DND-41 (cell line): ENCODE results near the gene PERM1.

Experiments
- ATAC-seq: fragments of 200-7000 bp; cut with Tn5 transposase; 3 replicates; pipeline ENCODE4 v1.9.1; 2021; ENCODE audit warnings: low read depth; ENCODE audit not compliant: insufficient read depth
- DNase-seq: peaks from one replicate; pipeline ENCODE4 v3.0.0-alpha.2; 2020
- H2AFZ ChIP-seq: 2 replicates; pipeline ENCODE4 v1.6.0; 2012; ENCODE audit warnings: low read depth, low read length
- H3K27ac ChIP-seq: 2 replicates; pipeline ENCODE4 v1.5.1; 2012; ENCODE audit warnings: low read length, inconsistent platforms
- H3K27me3 ChIP-seq: fragments of 200-600 bp; sonication (generic); 2 replicates; pipeline ENCODE4 v1.6.0; 2012; ENCODE audit warnings: low read length, mild to moderate bottlenecking, inconsistent platforms; ENCODE audit not compliant: insufficient read depth, poor library complexity
- H3K36me3 ChIP-seq: 2 replicates; pipeline ENCODE4 v1.5.1; 2012; ENCODE audit warnings: low read length, inconsistent platforms; ENCODE audit not compliant: insufficient read depth
- H3K4me1 ChIP-seq: 2 replicates; pipeline ENCODE4 v1.5.1; 2012; ENCODE audit warnings: mild to moderate bottlenecking, low read length; ENCODE audit not compliant: insufficient read depth
- H3K4me2 ChIP-seq: 2 replicates; pipeline ENCODE4 v1.6.0; 2012; ENCODE audit warnings: mild to moderate bottlenecking, moderate library complexity, low read length, inconsistent platforms; ENCODE audit not compliant: insufficient read depth
- H3K4me3 ChIP-seq, 2 experiments: fragments of 200-600 bp in 1 of 2; shearing (Covaris generic) in 1 of 2; 2 replicates each; pipeline ENCODE4 v1.5.1; 2012 to 2016; ENCODE audit warnings: inconsistent platforms in 2 of 2, low read length in 2 of 2, mild to moderate bottlenecking in 2 of 2, low read depth in 1 of 2, moderate library complexity in 1 of 2
- H3K79me2 ChIP-seq: 2 replicates; pipeline ENCODE4 v1.6.0; 2012; ENCODE audit warnings: low read length, inconsistent platforms; ENCODE audit not compliant: insufficient read depth
- H3K9ac ChIP-seq: 2 replicates; pipeline ENCODE4 v1.6.0; 2012; ENCODE audit warnings: low read depth, mild to moderate bottlenecking, inconsistent platforms, low read length, moderate library complexity
- H3K9me3 ChIP-seq: 2 replicates; pipeline ENCODE4 v1.5.1; 2012; ENCODE audit warnings: low read length, moderate library complexity, mild to moderate bottlenecking, inconsistent platforms; ENCODE audit not compliant: insufficient read depth, severe bottlenecking
- H4K20me1 ChIP-seq: 2 replicates; pipeline ENCODE4 v1.6.0; 2012; ENCODE audit warnings: low read length; ENCODE audit not compliant: insufficient read depth
- CTCF ChIP-seq: IDR thresholded peaks from 2 replicates; pipeline ENCODE4 v1.5.1; 2012; ENCODE audit warnings: borderline replicate concordance, low read length, moderate library complexity, mild to moderate bottlenecking; ENCODE audit not compliant: poor library complexity, severe bottlenecking; ENCODE audit errors: extremely low read depth
- EZH2 ChIP-seq: IDR thresholded peaks from 3 replicates; pipeline ENCODE4 v1.6.1; 2012; ENCODE audit warnings: borderline replicate concordance, low read depth, mild to moderate bottlenecking, moderate library complexity, low read length, inconsistent platforms; ENCODE audit not compliant: severe bottlenecking

Gene PERM1

DNA sequence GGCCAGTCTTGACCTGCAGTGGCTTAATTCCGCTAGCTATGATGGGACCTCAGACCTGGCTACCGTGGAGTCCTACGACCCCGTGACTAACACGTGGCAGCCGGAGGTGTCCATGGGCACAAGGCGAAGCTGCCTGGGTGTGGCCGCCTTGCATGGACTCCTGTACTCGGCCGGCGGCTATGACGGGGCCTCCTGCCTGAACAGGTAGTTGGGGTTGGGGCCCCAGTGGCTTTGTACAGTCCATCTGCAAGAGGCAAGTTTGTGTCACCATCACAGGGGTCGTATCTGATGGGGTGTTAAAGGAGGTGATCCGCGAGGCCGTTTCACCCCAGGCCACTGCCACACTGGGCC is 18.6 kb downstream of the PERM1 start:
- DNase-seq = no peak
- Histone ChIP-seq H4K20me1 (peaks cover 29% of the 10 kb centered on the region), H3K9ac (no peak overlapping the region), H3K4me1 (peaks cover 37% of the 10 kb centered on the region), H3K27ac (no peak overlapping the region), H3K4me2 (no peak overlapping the region), H2AFZ (no peak overlapping the region), H3K9me3 (no peaks in the 10 kb centered on the region), H3K36me3 (peaks cover 29% of the 10 kb centered on the region), H3K79me2 (peaks cover 8% of the 10 kb centered on the region), H3K27me3 (peaks cover 5% of the 10 kb centered on the region), H3K4me3 (no peak overlapping the region)
- TF ChIP-seq CTCF (no peak), EZH2 (no peak)
- no peak for ATAC-seq

DNA sequence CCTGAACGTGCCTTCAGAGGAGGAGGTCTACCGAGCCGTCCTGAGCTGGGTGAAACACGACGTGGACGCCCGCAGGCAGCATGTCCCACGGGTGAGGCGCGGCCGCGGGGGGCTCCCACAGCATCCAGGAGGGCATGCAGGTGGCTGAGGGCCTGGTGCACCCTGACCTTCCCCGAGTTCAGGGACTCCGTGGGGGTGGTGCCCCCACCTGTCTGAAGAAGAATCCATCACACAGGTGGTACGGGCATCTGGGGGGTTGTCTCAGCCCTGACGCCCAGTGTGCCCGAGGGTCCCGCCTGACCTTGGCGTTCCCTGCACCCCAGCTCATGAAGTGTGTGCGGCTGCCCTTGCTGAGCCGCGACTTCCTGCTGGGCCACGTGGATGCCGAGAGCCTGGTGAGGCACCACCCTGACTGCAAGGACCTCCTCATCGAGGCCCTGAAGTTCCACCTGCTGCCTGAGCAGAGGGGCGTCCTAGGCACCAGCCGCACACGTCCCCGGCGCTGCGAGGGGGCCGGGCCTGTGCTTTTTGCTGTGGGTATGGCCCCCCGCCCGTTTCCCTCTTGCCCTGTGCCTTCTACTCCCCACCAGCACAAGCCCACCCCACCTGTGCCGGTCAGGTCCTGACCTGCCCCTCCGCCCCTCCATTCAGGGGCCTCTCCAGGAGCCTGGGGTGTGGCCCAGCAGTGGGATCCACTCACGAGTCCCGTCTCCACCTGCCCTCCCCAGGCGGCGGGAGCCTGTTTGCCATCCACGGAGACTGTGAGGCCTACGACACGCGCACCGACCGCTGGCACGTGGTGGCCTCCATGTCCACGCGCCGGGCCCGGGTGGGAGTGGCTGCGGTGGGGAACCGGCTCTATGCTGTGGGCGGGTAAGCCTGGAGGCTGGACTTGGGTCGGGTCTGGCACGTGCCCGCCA is 19.3 kb downstream of the PERM1 start:
- Histone ChIP-seq H4K20me1 (peaks cover 24% of the 10 kb centered on the region), H3K79me2 (peaks cover 14% of the 10 kb centered on the region), H3K4me3 (no peak overlapping the region), H3K4me1 (peaks cover 43% of the 10 kb centered on the region), H3K9me3 (no peaks in the 10 kb centered on the region), H3K36me3 (peaks cover 29% of the 10 kb centered on the region), H3K9ac (no peak overlapping the region), H2AFZ (no peak overlapping the region), H3K27ac (no peak overlapping the region), H3K4me2 (peak overlapping the region; percentile 17; the same call in 1 of the 2 replicates), H3K27me3 (peaks cover 5% of the 10 kb centered on the region)
- TF ChIP-seq EZH2 (no peak), CTCF (no peak)
- DNase-seq (no peak), ATAC-seq (no peak)

DNA sequence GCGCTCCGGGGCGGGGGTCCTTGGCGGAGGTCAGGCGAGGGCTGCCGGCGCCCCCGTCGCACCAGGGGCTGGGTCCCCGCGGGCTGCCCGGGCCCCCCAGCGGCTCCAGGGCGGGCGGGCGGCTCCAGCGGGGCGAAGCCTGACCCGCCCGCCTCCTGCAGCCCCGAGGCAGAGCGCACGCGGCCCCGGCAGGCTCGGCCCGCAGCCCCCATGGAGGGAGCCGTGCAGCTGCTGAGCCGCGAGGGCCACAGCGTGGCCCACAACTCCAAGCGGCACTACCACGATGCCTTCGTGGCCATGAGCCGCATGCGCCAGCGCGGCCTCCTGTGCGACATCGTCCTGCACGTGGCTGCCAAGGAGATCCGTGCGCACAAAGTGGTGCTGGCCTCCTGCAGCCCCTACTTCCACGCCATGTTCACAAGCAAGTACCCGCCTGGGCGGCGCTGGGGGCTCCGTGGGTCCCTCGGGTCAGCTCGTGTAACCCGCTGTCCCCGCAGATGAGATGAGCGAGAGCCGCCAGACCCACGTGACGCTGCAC is 20.7 kb downstream of the PERM1 start:
- TF ChIP-seq EZH2 = no peak
- no peak for TF ChIP-seq CTCF
- H3K79me2 ChIP-seq = peaks cover 28% of the 10 kb centered on the region
- peak overlapping the region; percentile 55; the same call in 1 of the 2 replicates for H2AFZ ChIP-seq
- H3K4me2 ChIP-seq = peak overlapping the region; percentile 84
- no peaks in the 10 kb centered on the region for H3K9me3 ChIP-seq
- DNase-seq = no peak
- peak overlapping the region; percentile 68 for H3K9ac ChIP-seq
- peaks cover 43% of the 10 kb centered on the region for H3K4me1 ChIP-seq
- peaks cover 31% of the 10 kb centered on the region for H4K20me1 ChIP-seq
- H3K27ac ChIP-seq = no peak overlapping the region
- peak overlapping the region; percentile 39 to 88; a peak in 3 of 4 replicates for H3K4me3 ChIP-seq
- H3K36me3 ChIP-seq = peaks cover 42% of the 10 kb centered on the region
- ATAC-seq = no peak
- H3K27me3 ChIP-seq = no peaks in the 10 kb centered on the region
